Endothelial cell of umbilical vein (primary cell): Measurements from ENCODE around the gene VDR. TPM values are rescaled to one million over a fixed set of nuclear protein-coding genes. Genes with fewer than 3 reads are reported as not detected.

Source experiments
- BruUV-seq: library from RNA; stranded (reverse); fragments of 400-500 nt; replicated peaks from 2 replicates; lab custom pipeline; 2021; lab: Mats Ljungman, UMichigan
- CTCF ChIA-PET: fragments of 300-600, 350-600 bp; sonication (Branson Sonifier 250); formaldehyde crosslinking; loops from one replicate; lab custom pipeline; 2021; ENCODE audit warnings: antibody characterized with exemption, inconsistent platforms; lab: Charles Lee
- POLR2A ChIA-PET: fragments of 300-600, 350-600 bp; sonication (Branson Sonifier 250); formaldehyde crosslinking; loops from one replicate; lab custom pipeline; 2021; ENCODE audit warnings: antibody characterized with exemption, inconsistent platforms; lab: Charles Lee
- DNase-seq: peaks from one replicate; pipeline ENCODE4 v3.0.0-alpha.2; 2011; ENCODE audit warnings: low read depth, low spot score
- FAIRE-seq: peaks from 2 replicates; lab custom pipeline; 2011; peaks lifted over from hg19 to GRCh38; lab: Jason Lieb, UNC
- H2AFZ ChIP-seq: 2 replicates; pipeline ENCODE4 v1.6.0; 2012; ENCODE audit warnings: low read depth, low read length, control low read depth, inconsistent platforms
- H3K27ac ChIP-seq: 2 replicates; pipeline ENCODE4 v1.5.1; 2011; ENCODE audit warnings: low read depth, mild to moderate bottlenecking, control low read depth, low read length, moderate library complexity; ENCODE audit not compliant: insufficient read depth
- H3K27me3 ChIP-seq, 2 experiments: 2 replicates each; pipeline versions ENCODE4 v1.6.0 to v1.6.1; 2011; ENCODE audit warnings: low read length in 2 of 2, mixed read lengths in 1 of 2; ENCODE audit not compliant: control insufficient read depth in 2 of 2, insufficient read depth in 2 of 2
- H3K36me3 ChIP-seq, 2 experiments: 2 replicates in 1 of 2; 3 replicates in 1 of 2; pipeline ENCODE4 v1.5.1; 2011; ENCODE audit warnings: low read length in 2 of 2, mild to moderate bottlenecking in 1 of 2, moderate library complexity in 1 of 2; ENCODE audit not compliant: control insufficient read depth in 2 of 2, insufficient read depth in 2 of 2; ENCODE audit errors: extremely low read depth in 1 of 2
- H3K4me1 ChIP-seq: 3 replicates; pipeline ENCODE4 v1.5.1; 2011; ENCODE audit warnings: mild to moderate bottlenecking, low read length; ENCODE audit not compliant: control insufficient read depth, insufficient read depth; ENCODE audit errors: extremely low read depth
- H3K4me2 ChIP-seq: 2 replicates; pipeline ENCODE4 v1.6.1; 2011; ENCODE audit warnings: low read length, control low read depth, mixed read lengths; ENCODE audit not compliant: insufficient read depth
- H3K4me3 ChIP-seq, 3 experiments: fragments of 200-600 bp in 1 of 3; sonication (generic), shearing (Covaris generic) in 1 of 3; replicated peaks in 1 of 3; 2 replicates each; pipeline ENCODE4 v1.5.1; 2011 to 2016; ENCODE audit warnings: control low read depth in 3 of 3, low read length in 3 of 3, mild to moderate bottlenecking in 2 of 3, inconsistent platforms in 1 of 3, low read depth in 1 of 3, moderate library complexity in 1 of 3; ENCODE audit not compliant: insufficient read depth in 1 of 3
- H3K79me2 ChIP-seq: 2 replicates; pipeline ENCODE4 v1.6.0; 2012; ENCODE audit warnings: low read length, inconsistent platforms; ENCODE audit not compliant: control insufficient read depth, insufficient read depth
- H3K9ac ChIP-seq: replicated peaks from 2 replicates; pipeline ENCODE3; 2011; ENCODE audit warnings: low read length, control low read depth; ENCODE audit not compliant: insufficient read depth; ENCODE audit errors: extremely low read depth
- H3K9me1 ChIP-seq: replicated peaks from 3 replicates; pipeline ENCODE4 v1.6.0; 2011; ENCODE audit warnings: mild to moderate bottlenecking, low read length; ENCODE audit not compliant: control insufficient read depth, insufficient read depth; ENCODE audit errors: extremely low read depth
- H3K9me3 ChIP-seq: replicated peaks from 2 replicates; pipeline ENCODE4 v1.5.1; 2012; ENCODE audit warnings: low read length, inconsistent platforms; ENCODE audit not compliant: control insufficient read depth, insufficient read depth
- H4K20me1 ChIP-seq: replicated peaks from 2 replicates; pipeline ENCODE3; 2011; ENCODE audit warnings: mild to moderate bottlenecking, low read length; ENCODE audit not compliant: control insufficient read depth, insufficient read depth; ENCODE audit errors: extremely low read depth
- CTCF ChIP-seq, 2 donors: IDR thresholded peaks; 1 replicate in 1 of 2; 2 replicates in 1 of 2; pipeline ENCODE4 v1.5.1; 2011; ENCODE audit warnings: low read length in 2 of 2, mild to moderate bottlenecking in 2 of 2, moderate library complexity in 2 of 2, control low read depth in 1 of 2, inconsistent platforms in 1 of 2, low read depth in 1 of 2; ENCODE audit not compliant: insufficient read depth in 1 of 2; ENCODE audit errors: extremely low read depth in 1 of 2
- EZH2 ChIP-seq: IDR thresholded peaks from 2 replicates; pipeline ENCODE4 v1.6.1; 2012; ENCODE audit warnings: borderline replicate concordance, low read depth, mild to moderate bottlenecking, moderate library complexity, low read length, inconsistent platforms; ENCODE audit not compliant: severe bottlenecking
- FOS ChIP-seq: IDR thresholded peaks from 2 replicates; pipeline ENCODE4 v1.6.1; 2011; ENCODE audit warnings: mild to moderate bottlenecking, low read length, moderate library complexity, borderline replicate concordance; ENCODE audit not compliant: insufficient read depth
- GATA2 ChIP-seq: IDR thresholded peaks from 2 replicates; pipeline ENCODE4 v1.7.0; 2011; ENCODE audit warnings: low read depth, mild to moderate bottlenecking, moderate library complexity, mixed read lengths, low read length; ENCODE audit not compliant: insufficient read length, insufficient read depth
- JUN ChIP-seq: IDR thresholded peaks from 2 replicates; pipeline ENCODE4 v1.6.1; 2011; ENCODE audit warnings: borderline replicate concordance, low read depth; ENCODE audit not compliant: insufficient read length, insufficient read depth
- MAX ChIP-seq: IDR thresholded peaks from 2 replicates; pipeline ENCODE4 v1.6.1; 2011; ENCODE audit not compliant: insufficient read depth, insufficient read length
- MYC ChIP-seq: IDR thresholded peaks from one replicate; pipeline ENCODE4 v1.6.1; 2011; ENCODE audit warnings: mild to moderate bottlenecking, low read depth, low read length
- POLR2A ChIP-seq: IDR thresholded peaks from 2 replicates; pipeline ENCODE4 v1.6.1; 2012; ENCODE audit warnings: low read depth, mild to moderate bottlenecking, control low read depth, low read length
- POLR2AphosphoS5 ChIP-seq: IDR thresholded peaks from 2 replicates; pipeline ENCODE4 v1.6.1; 2012; ENCODE audit warnings: low read depth, mild to moderate bottlenecking, control low read depth, low read length, moderate library complexity; ENCODE audit not compliant: insufficient read depth
- dilution Hi-C: fragments of 300-500 bp; cut with MboI; formaldehyde crosslinking; loops from one replicate; pipeline ENCODE4 v1.15.0; 2019; ENCODE audit warnings: low sequenced_read_pairs; ENCODE audit not compliant: extremely low pct_ligation_motif_present
- intact Hi-C: fragments of 100-400 bp; cut with micrococcal nuclease; formaldehyde crosslinking; loops from one replicate; pipeline ENCODE4 v1.10.0; 2022
- polyA plus RNA-seq, 4 experiments: library from polyadenylated mRNA; depleted of rRNA in 3 of 4; stranded (reverse) in 3 of 4; unstranded in 1 of 4; fragments of >200 nt; gene quantifications; 2 replicates each; pipeline versions ENCODE4 v1.2.1 to v1.2.3, GENCODE V29; 2011 to 2012; ENCODE audit warnings: missing spikeins in 1 of 4
- total RNA-seq: library from RNA; stranded (reverse); gene quantifications from 2 replicates; pipeline ENCODE4 v1.2.3, GENCODE V29; 2021

The VDR gene
- total and polyA plus RNA-seq, 2 donors (not counting 3 experiments of a cell fraction or from before 2014, with no cell fraction given): 0.73 to 0.91 TPM

- H3K27ac ChIP-seq: no peak overlapping the region
- no peaks in the 10 kb centered on the region for H3K36me3 ChIP-seq
- TF ChIP-seq GATA2: no peak
- no peak for TF ChIP-seq JUN
- TF ChIP-seq MAX: no peak
- TF ChIP-seq POLR2AphosphoS5: no peak
- no peak for TF ChIP-seq EZH2
- TF ChIP-seq CTCF (IDR thresholded peaks at IDR 0.05; ENCODE audit: extremely low read depth in 1 of 2, insufficient read depth in 1 of 2, low read depth in 1 of 2, low read length in 2 of 2): no peak
- TF ChIP-seq FOS: peak; percentile 65
- no peak for TF ChIP-seq MYC
- TF ChIP-seq POLR2A: no peak
- H3K4me3 ChIP-seq: peak overlapping the region; percentile 36 to 59 (median 44)
- no peaks in the 10 kb centered on the region for H3K9me1 ChIP-seq
- peak overlapping the region; percentile 91 for H3K4me2 ChIP-seq
- no peaks in the 10 kb centered on the region for H3K9me3 ChIP-seq
- H3K9ac ChIP-seq: no peak overlapping the region
- H3K27me3 ChIP-seq: peaks cover 25 to 34% of the 10 kb centered on the region in 2 experiments
- BruUV-seq: no TSS peak
- peak overlapping the region; percentile 56 for H2AFZ ChIP-seq
- no peaks in the 10 kb centered on the region for H4K20me1 ChIP-seq
- POLR2A ChIA-PET: no interaction called here
- H3K4me1 ChIP-seq: peaks cover 20% of the 10 kb centered on the region
- DNase-seq: peak; percentile 63
- intact Hi-C loops (no loop called here), dilution Hi-C loops (no loop called here)
- CTCF ChIA-PET: interaction anchor here (0.9 to 2.4 kb wide), 12 partner anchors 7 to 294 kb away, joined by 3 to 13 read pairs (median 5); partner anchors contain the start of gene TMEM106C
- H3K79me2 ChIP-seq: no peaks in the 10 kb centered on the region
- peak; percentile 97 for FAIRE-seq
Measured at GRCh38 chr12:47903927-47904712, 674 bp downstream of the VDR start.
